GM19328 (cell line): Measurements from ENCODE around the gene KRT6B.

Experiments
- ATAC-seq: cut with Tn5 transposase; IDR thresholded peaks from one replicate; pipeline ENCODE4 v1.9.1; 2021; ENCODE audit warnings: mild to moderate bottlenecking, moderate library complexity; ENCODE audit not compliant: unreplicated experiment

Gene KRT6B

DNA sequence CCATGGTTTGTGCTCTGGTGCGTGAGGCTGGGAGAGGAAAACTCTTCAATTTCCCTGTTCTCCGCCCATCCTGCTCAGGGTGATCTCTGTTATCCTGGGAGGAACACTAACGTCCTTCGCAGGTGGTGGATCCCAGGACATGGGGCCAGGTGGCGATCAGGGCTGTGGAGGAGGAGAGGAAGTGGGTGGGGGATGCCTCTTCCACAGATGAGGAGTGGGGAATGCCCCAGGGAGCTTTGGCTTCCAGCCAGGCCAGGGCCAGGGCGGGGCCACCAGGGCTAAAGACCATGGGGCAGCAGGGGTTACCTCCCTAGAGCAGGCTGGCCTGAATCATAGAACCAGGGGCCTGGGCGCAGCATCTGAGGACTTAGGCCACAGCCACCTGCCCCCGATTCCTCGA is 14.4 kb downstream of the KRT6B start:
- ATAC-seq: no peak

- no peak for ATAC-seq
Observed at GRCh38 chr12:52436828-52437474, 15.0 kb downstream of the KRT6B start.

GRCh38 chr12:52436000-52436827 is 15.7 kb downstream of the KRT6B start:
- no peak for ATAC-seq

GRCh38 chr12:52435659-52435999 is 16.3 kb downstream of the KRT6B start:
- ATAC-seq: no peak

GRCh38 chr12:52434760-52435530 is 17.0 kb downstream of the KRT6B start:
- ATAC-seq: no peak

GRCh38 chr12:52434081-52434733 is 17.7 kb downstream of the KRT6B start, which contains the start of gene KRT75:
Gene KRT75, minus strand, starts transcription at chr12:52434371. Its CDS starts 67 bp downstream, at chr12:52434304.
- no peak for ATAC-seq

DNA sequence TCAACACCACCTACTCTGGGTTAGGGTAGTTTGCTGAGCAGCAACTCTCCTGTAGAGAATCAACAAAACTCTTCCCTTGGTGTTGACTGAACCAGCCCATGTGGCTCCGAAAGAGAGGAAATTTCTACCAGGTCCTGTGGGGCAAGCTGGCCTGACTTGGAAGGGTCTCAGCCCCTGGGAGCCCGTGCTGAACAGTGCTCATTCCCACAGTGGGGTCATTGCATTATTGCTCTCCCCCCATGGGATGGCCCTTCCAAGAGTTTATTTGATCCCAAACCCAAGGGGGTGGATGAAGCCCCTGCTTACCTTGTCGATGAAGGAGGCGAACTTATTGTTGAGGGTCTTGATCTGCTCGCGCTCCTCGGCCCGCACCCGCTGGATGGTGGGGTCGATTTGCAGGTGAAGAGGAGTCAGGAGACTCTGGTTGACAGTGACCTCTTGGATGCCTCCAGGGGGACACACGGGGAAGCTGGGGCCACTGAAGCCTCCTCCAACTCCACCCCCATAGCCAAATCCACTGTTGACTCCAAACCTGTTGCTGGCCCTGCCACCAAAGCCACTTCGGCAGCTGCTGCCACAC is 18.4 kb downstream of the KRT6B start:
- ATAC-seq: no peak

- no peak for ATAC-seq
Observed at GRCh38 chr12:52432559-52433207, 19.3 kb downstream of the KRT6B start.

DNA sequence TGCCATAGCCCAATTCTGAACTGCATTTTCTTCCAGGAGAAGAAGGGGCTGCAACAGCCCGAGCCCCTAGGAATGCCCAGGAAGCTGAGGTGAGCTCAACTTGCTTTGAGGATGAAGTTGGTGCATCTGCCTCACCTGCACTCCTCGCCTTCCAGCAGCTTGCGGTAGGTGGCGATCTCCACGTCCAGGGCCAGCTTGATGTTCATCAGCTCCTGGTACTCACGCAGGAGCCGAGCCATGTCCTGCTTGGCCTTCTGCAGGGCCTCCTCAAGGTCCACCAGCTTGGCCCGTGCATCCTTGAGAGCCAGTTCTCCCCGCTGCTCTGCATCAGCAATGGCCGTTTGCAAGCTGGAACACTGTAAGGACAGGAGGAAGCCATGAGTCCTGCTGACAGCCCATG is 23.8 kb downstream of the KRT6B start:
- ATAC-seq: no peak

GRCh38 chr12:52427083-52427482 is 24.9 kb downstream of the KRT6B start:
- ATAC-seq: no peak

- ATAC-seq: no peak
Observed at GRCh38 chr12:52426034-52426433, 25.9 kb downstream of the KRT6B start.

GRCh38 chr12:52425466-52425865 is 26.5 kb downstream of the KRT6B start:
- ATAC-seq: no peak

DNA sequence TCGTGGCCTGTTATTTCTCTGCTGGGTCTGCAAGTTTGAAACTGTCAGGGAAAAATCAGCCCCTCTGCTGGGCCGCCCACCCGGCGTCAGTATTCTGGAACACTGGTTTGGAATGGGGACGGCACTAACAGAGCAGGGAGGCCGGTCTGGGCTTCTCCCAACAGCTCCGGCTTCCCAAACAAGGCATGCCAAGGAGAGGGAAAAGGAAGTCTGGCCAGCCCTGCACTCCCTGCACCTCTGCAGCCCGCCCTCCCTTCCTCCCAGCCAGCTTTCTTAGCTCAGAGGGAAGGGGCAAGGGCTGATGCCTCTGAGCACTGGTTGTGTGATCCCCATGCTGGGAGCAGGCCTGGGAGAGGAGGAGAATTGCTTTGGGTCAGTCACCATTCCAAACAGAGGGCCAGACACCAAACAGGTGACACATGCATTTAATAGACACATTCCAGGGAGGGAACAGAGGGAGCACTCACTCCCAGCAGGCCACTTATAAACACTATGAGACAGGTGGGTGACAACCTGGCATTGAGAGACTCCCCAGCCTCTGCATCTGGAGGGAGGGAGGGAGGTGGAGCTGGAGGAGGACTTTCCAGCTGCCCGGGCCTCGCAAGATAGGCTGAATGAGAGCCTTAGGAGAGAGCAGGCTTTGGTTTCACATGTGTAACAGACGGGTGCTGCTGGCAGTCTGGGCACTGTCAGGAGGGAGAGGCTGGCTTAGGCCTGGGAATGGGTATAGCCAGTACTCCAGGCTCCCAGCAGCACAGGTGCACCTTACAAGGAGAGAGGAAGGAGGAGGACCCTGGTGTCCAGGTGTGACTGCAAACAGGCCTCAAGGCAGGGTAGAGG is 28.1 kb downstream of the KRT6B start:
- no peak for ATAC-seq

DNA sequence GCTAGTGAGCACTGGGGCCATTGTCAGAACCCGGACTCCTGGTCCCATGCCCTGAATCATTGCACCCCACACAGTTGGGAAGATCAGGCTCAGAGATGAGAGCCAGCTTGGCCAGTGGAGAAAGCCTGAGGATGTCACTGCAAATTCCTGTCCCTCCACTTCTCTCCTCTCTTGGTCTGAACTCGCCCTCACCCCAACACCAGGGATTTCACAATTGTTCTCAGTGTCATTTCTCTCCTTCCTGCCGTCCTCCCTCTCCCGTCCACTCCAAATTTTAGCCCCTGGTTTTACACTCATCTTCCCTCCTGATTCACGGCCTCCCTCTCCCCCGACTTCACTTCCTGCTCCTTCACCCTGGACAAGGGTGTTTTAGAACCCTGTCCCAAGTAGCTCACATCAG is 28.9 kb downstream of the KRT6B start:
- ATAC-seq: no peak

DNA sequence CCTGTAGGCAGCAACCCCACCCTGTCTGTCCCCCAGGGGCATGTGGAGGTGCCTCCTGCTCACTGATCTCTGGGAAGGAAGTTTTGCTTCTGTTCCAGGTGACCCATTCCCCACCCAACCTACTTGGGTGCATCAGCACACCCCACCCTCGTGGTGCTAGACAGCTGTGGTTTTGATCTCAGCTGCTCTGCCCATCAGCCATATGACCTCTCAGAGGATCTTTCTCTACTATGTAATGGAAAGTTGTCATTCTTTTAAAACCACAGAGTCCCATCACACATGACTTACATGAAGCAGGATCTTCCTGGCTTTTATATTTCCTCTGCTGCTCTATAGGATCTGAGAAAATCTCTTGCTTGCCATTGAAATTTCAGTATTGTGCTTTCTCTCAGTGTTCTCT is 32.3 kb downstream of the KRT6B start:
- ATAC-seq: no peak

DNA sequence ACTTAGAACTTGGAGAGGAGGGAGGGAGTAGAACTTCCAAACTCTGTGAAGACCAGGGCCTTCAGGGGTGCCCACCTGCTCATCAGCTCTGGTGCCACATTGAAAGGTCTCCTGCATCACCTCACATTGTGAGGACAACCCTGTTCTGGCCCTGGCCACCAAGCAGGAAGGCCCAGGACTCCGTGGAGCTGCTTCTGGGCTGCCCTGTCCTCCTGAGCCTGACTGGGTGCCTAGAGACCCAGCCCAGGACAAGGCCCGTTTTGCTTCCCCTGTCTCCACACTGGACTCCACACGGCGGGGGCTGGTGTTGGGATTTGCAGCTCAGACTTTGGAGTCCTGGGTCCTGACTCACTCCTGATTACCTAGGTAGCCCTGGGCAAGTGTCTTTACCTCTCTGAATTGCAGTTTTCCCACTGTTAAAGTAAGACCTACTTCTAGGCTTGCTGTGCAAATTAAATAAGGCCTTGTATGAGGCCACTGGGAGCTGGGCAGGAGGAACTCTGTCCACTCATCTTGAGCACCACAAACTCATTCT is 33.3 kb downstream of the KRT6B start:
- no peak for ATAC-seq

DNA sequence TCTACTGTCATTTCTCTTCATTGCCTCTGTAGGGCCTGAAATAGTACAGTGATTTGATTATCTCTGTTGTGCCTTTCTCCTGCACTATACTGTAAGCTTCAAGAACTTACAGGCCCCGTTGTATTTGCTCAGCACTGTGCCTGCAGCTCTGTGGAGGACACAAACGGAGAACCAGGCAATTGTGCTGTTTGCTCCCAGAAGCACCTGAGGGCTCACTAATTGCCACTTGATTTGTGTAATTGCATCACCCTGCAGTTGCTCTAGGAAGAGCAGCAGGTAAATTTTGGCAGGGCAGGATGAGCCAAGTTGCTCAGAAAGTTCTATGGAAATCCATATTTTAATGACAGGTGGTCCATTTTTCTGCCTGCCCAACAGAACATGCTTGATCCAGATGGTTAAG is 34.2 kb downstream of the KRT6B start:
- no peak for ATAC-seq

DNA sequence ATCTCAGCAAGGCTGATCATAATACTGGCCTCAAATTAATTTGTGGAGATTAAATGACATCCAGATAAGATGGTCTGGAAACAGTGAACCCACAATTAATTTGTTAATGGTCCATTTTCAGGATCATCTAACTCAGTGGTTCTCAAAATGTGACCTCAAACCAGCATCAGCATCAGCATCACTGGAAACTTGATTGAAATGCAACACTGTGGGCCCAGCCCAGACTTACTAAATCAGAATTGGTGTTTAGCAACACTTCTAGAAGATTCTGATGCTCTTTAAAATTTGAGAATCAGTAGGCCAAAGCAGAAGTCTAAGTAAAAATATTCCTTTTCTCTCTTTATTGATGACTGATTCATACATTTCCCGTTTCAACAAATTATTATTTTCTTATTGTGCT is 35.2 kb downstream of the KRT6B start:
- no peak for ATAC-seq
